MCF 10A (cell line): ENCODE data around the gene ZNF407. TPM values are rescaled to one million over a fixed set of nuclear protein-coding genes. Genes with fewer than 3 reads are reported as not detected.

Experiments
- BruUV-seq: library from RNA; stranded (reverse); fragments of 400-500 nt; replicated peaks from 2 replicates; lab custom pipeline; 2021; lab: Mats Ljungman, UMichigan
- CTCF ChIA-PET: fragments of 300-600 bp; sonication (Branson Sonifier 250); formaldehyde crosslinking; extraction: SDS; loops from one replicate; lab custom pipeline; 2021; ENCODE audit warnings: antibody characterized with exemption, inconsistent platforms; lab: Yijun Ruan, JAX
- POLR2A ChIA-PET: fragments of 300-600, 350-650 bp; sonication (Branson Sonifier 250); formaldehyde crosslinking; extraction: SDS; loops from one replicate; lab custom pipeline; 2020; ENCODE audit warnings: antibody characterized with exemption, inconsistent platforms; lab: Yijun Ruan, JAX
- DNase-seq: peaks from one replicate; pipeline ENCODE4 v3.0.0-alpha.2; 2018; ENCODE audit not compliant: unreplicated experiment
- H3K27ac Mint-ChIP-seq: one replicate; pipeline ENCODE4 v1.8.0; 2022; ENCODE audit warnings: mild to moderate bottlenecking, low read depth, mixed read lengths; ENCODE audit not compliant: unreplicated experiment
- H3K27me3 Mint-ChIP-seq: one replicate; pipeline ENCODE4 v1.8.0; 2022; ENCODE audit warnings: mixed read lengths; ENCODE audit not compliant: insufficient read depth, unreplicated experiment
- H3K36me3 Mint-ChIP-seq: one replicate; pipeline ENCODE4 v1.8.0; 2022; ENCODE audit warnings: mild to moderate bottlenecking, moderate library complexity, mixed read lengths; ENCODE audit not compliant: insufficient read depth, unreplicated experiment
- H3K4me1 Mint-ChIP-seq: one replicate; pipeline ENCODE4 v1.8.0; 2022; ENCODE audit warnings: mixed read lengths; ENCODE audit not compliant: insufficient read depth, unreplicated experiment
- H3K4me3 Mint-ChIP-seq: one replicate; pipeline ENCODE4 v1.8.0; 2022; ENCODE audit warnings: mild to moderate bottlenecking, moderate library complexity, mixed read lengths; ENCODE audit not compliant: unreplicated experiment
- H3K9me3 Mint-ChIP-seq: one replicate; pipeline ENCODE4 v1.8.0; 2022; ENCODE audit warnings: mixed read lengths; ENCODE audit not compliant: unreplicated experiment
- CTCF ChIP-seq: fragments of 200-600 bp; IDR thresholded peaks from one replicate; pipeline ENCODE4 v1.8.0; 2022; ENCODE audit warnings: antibody characterized with exemption, mild to moderate bottlenecking; ENCODE audit not compliant: unreplicated experiment
- intact Hi-C: fragments of 100-400 bp; cut with micrococcal nuclease; formaldehyde crosslinking; loops from 2 replicates; pipeline ENCODE4 v1.14.1; 2022
- total RNA-seq: library from RNA; stranded (reverse); gene quantifications from 2 replicates; pipeline ENCODE4 v1.2.3, GENCODE V29; 2022

The ZNF407 gene
- total RNA-seq, 1 experiment from 2014 or later, result 9.5 TPM

GRCh38 chr18:74803769-74804168 lies 206.1 kb downstream of the ZNF407 start:
- H3K27ac Mint-ChIP-seq, result no peak overlapping the region
- ChIA-PET POLR2A (no interaction called here), CTCF (no interaction called here)
- peaks cover 21% of the 10 kb centered on the region for H3K4me1 Mint-ChIP-seq
- TF ChIP-seq CTCF, result no peak
- BruUV-seq, result no TSS peak
- H3K4me3 Mint-ChIP-seq, result no peak overlapping the region
- no peaks in the 10 kb centered on the region for H3K36me3 Mint-ChIP-seq
- no peak for DNase-seq
- H3K9me3 Mint-ChIP-seq, result no peaks in the 10 kb centered on the region
- H3K27me3 Mint-ChIP-seq, result no peaks in the 10 kb centered on the region
- intact Hi-C loops, result no loop called here

GRCh38 chr18:74804677-74805076 lies 207.0 kb downstream of the ZNF407 start:
- no peak for DNase-seq
- CTCF ChIA-PET, result no interaction called here
- POLR2A ChIA-PET, result interaction anchor here (0.7 to 1.0 kb wide), 2 partner anchors 8 to 59 kb away, joined by 4 to 5 read pairs; no protein-coding TSS in a partner anchor
- H3K27me3 Mint-ChIP-seq, result no peaks in the 10 kb centered on the region
- H3K27ac Mint-ChIP-seq, result no peak overlapping the region
- H3K36me3 Mint-ChIP-seq, result no peaks in the 10 kb centered on the region
- no peak overlapping the region for H3K4me3 Mint-ChIP-seq
- intact Hi-C loops, result no loop called here
- no peak for TF ChIP-seq CTCF
- no TSS peak for BruUV-seq
- peaks cover 21% of the 10 kb centered on the region for H3K4me1 Mint-ChIP-seq
- no peaks in the 10 kb centered on the region for H3K9me3 Mint-ChIP-seq

- Mint-ChIP-seq H3K9me3 (no peaks in the 10 kb centered on the region), H3K36me3 (no peaks in the 10 kb centered on the region), H3K4me1 (peaks cover 21% of the 10 kb centered on the region), H3K4me3 (peak overlapping the region; percentile 17), H3K27me3 (no peaks in the 10 kb centered on the region), H3K27ac (peak overlapping the region; percentile 75)
- no peak for TF ChIP-seq CTCF
- no TSS peak for BruUV-seq
- DNase-seq, result peak; percentile 51
- CTCF ChIA-PET, result no interaction called here
- intact Hi-C loops, result no loop called here
- POLR2A ChIA-PET, result interaction anchor here (0.6 to 2.4 kb wide), 5 partner anchors 9 to 407 kb away, joined by 3 to 9 read pairs (median 6); no protein-coding TSS in a partner anchor
Observed at GRCh38 chr18:74806073-74806472, 208.4 kb downstream of the ZNF407 start.

- Mint-ChIP-seq H3K9me3 (no peaks in the 10 kb centered on the region), H3K27me3 (no peaks in the 10 kb centered on the region), H3K4me1 (peaks cover 21% of the 10 kb centered on the region), H3K36me3 (no peaks in the 10 kb centered on the region), H3K4me3 (peak overlapping the region; percentile 17), H3K27ac (peak overlapping the region; percentile 75)
- ChIA-PET POLR2A (interaction anchor here (0.6 to 2.4 kb wide), 5 partner anchors 10 to 406 kb away, joined by 3 to 9 read pairs (median 6); no protein-coding TSS in a partner anchor), CTCF (interaction anchor here (0.9 kb wide), 1 partner anchor 42 kb away, joined by 4 read pairs; no protein-coding TSS in a partner anchor)
- TF ChIP-seq CTCF, result no peak
- BruUV-seq, result no TSS peak
- intact Hi-C loops, result no loop called here
- peak; percentile 85 for DNase-seq
Observed at GRCh38 chr18:74806700-74807416, 209.2 kb downstream of the ZNF407 start.
